Measurements from ENCODE around the gene LETMD1. TPM values are rescaled to one million over a fixed set of nuclear protein-coding genes. Genes with fewer than 3 reads are reported as not detected.

LETMD1 gene
- total and polyA plus RNA-seq, 2 of the 4 experiments (the other 2 are of a cell fraction), result 27.6 to 40.1 TPM

- no peaks in the 10 kb centered on the region for H3K9me3 ChIP-seq (ENCODE audit: control insufficient read depth, insufficient read depth, low read length)
- no peak overlapping the region for H4K91ac ChIP-seq (ENCODE audit: insufficient read depth, low read depth, low read length)
- in situ Hi-C loops (cut with MboI; ENCODE audit: low sequenced_read_pairs), result no loop called here
- H2BK5ac ChIP-seq (ENCODE audit: low read depth, low read length, poor library complexity, severe bottlenecking), result no peak overlapping the region
- POLR2A ChIA-PET (ENCODE audit: unreplicated experiment), result no interaction called here
- no peak overlapping the region for H3K56ac ChIP-seq (ENCODE audit: extremely low read depth, insufficient read depth, low read length)
- no peak overlapping the region for H2BK15ac ChIP-seq (ENCODE audit: low read depth, low read length)
- ATAC-seq (ENCODE audit: low read depth), result no peak
- no peak overlapping the region for H3K23ac ChIP-seq (ENCODE audit: low read depth, low read length)
- peak; percentile 33 for DNase-seq
- no peaks in the 10 kb centered on the region for H3K27me3 ChIP-seq (ENCODE audit: control insufficient read depth, insufficient read depth, low read length)
- no peak overlapping the region for H3K9ac ChIP-seq (ENCODE audit: low read depth, low read length)
- H2BK120ac ChIP-seq (ENCODE audit: low read depth, low read length), result no peak overlapping the region
- intact Hi-C loops (cut with micrococcal nuclease), result loop anchor here (2.0 to 10.0 kb wide), 2 partner anchors 203 to 263 kb away; partner anchors contain the start of gene ATF1
- H4K20me1 ChIP-seq (ENCODE audit: insufficient read depth, low read length), result no peaks in the 10 kb centered on the region; the same call in 1 of the 2 replicates
- peak overlapping the region; percentile 55 for H3K4me2 ChIP-seq (ENCODE audit: low read depth, low read length)
- CTCF ChIA-PET, result interaction anchor here (0.5 to 1.1 kb wide), 2 partner anchors 23 to 93 kb away, joined by 3 to 4 read pairs; no protein-coding TSS in a partner anchor
- no peak overlapping the region for H2BK20ac ChIP-seq (ENCODE audit: low read depth, low read length)
- H3K4me1 ChIP-seq (ENCODE audit: control insufficient read depth, insufficient read depth, low read length), result peaks cover 6% of the 10 kb centered on the region
- peak overlapping the region; percentile 46 for H2AFZ ChIP-seq (replicated peaks; ENCODE audit: low read length, poor library complexity)
- H3K27ac ChIP-seq (ENCODE audit: insufficient read depth, low read length), result no peak overlapping the region
- no peaks in the 10 kb centered on the region for H3K36me3 ChIP-seq (ENCODE audit: control insufficient read depth, insufficient read depth, low read length)
- H3K4ac ChIP-seq (ENCODE audit: low read depth, low read length), result no peak overlapping the region
- H3K18ac ChIP-seq (ENCODE audit: low read depth, low read length), result no peak overlapping the region
- dilution Hi-C loops (cut with HindIII; ENCODE audit: low sequenced_read_pairs, unreplicated experiment), result no loop called here
- 44% methylated on average over 3 of the region's 9 CpGs; no CpG with 5 or more reads in 1 of the 2 experiments for WGBS, 2 experiments (ENCODE audit: extremely low coverage in 2 of 2, insufficient read length in 1 of 2)
- H4K5ac ChIP-seq (ENCODE audit: low read depth, low read length), result peak overlapping the region; percentile 24; the same call in 1 of the 2 replicates
- no peak overlapping the region for H3K4me3 ChIP-seq (ENCODE audit: insufficient read depth, low read depth, low read length)
- no peak overlapping the region for H3K14ac ChIP-seq (replicated peaks; ENCODE audit: low read depth, low read length)
- no peak overlapping the region for H2AK5ac ChIP-seq (ENCODE audit: low read depth, low read length)
- 0 out of 2 replicates have a peak, but pooled peaks cover 2% of the 10 kb centered on the region for H3K9me1 ChIP-seq (ENCODE audit: insufficient read depth, low read length)
- H3K79me1 ChIP-seq (ENCODE audit: low read depth in 1 of 2, low read length in 2 of 2), result peaks cover 9 to 24% of the 10 kb centered on the region in 2 experiments
- no peak overlapping the region for H4K8ac ChIP-seq (ENCODE audit: low read depth in 2 of 2, low read length in 2 of 2)
- no TSS peak for BruUV-seq (replicated peaks)
- H2AK9ac ChIP-seq (replicated peaks; ENCODE audit: low read depth, low read length, poor library complexity), result no peak overlapping the region
- TF ChIP-seq, protein P1, sequence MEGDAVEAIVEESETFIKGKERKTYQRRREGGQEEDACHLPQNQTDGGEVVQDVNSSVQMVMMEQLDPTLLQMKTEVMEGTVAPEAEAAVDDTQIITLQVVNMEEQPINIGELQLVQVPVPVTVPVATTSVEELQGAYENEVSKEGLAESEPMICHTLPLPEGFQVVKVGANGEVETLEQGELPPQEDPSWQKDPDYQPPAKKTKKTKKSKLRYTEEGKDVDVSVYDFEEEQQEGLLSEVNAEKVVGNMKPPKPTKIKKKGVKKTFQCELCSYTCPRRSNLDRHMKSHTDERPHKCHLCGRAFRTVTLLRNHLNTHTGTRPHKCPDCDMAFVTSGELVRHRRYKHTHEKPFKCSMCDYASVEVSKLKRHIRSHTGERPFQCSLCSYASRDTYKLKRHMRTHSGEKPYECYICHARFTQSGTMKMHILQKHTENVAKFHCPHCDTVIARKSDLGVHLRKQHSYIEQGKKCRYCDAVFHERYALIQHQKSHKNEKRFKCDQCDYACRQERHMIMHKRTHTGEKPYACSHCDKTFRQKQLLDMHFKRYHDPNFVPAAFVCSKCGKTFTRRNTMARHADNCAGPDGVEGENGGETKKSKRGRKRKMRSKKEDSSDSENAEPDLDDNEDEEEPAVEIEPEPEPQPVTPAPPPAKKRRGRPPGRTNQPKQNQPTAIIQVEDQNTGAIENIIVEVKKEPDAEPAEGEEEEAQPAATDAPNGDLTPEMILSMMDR (conservative IDR thresholded peaks at IDR 0.05; ENCODE audit: low read depth, low read length), result peak; percentile 43
- no peak for TF ChIP-seq CHD1 (IDR thresholded peaks at IDR 0.05; ENCODE audit: low read depth, low read length)
- no peak for TF ChIP-seq RCOR1 (IDR thresholded peaks at IDR 0.05; ENCODE audit: insufficient replicate concordance, low read length)
- TF ChIP-seq MAFK (IDR thresholded peaks at IDR 0.05; ENCODE audit: low read depth, low read length), result no peak
- no peak for TF ChIP-seq MAZ (IDR thresholded peaks at IDR 0.05; ENCODE audit: borderline replicate concordance, low read depth, low read length)
- no peak for TF ChIP-seq MXI1 (IDR thresholded peaks at IDR 0.05; ENCODE audit: borderline replicate concordance, low read depth, low read length)
- no peak for TF ChIP-seq ELK1 (IDR thresholded peaks at IDR 0.05; ENCODE audit: borderline replicate concordance, low read depth, low read length)
- peak; percentile 39 for TF ChIP-seq RAD21 (IDR thresholded peaks at IDR 0.05; ENCODE audit: low read length)
- TF ChIP-seq BHLHE40 (IDR thresholded peaks at IDR 0.05; ENCODE audit: low read depth, low read length), result no peak
- no peak for TF ChIP-seq NFE2L2 (IDR thresholded peaks at IDR 0.05; ENCODE audit: low read depth, low read length)
- TF ChIP-seq USF2 (IDR thresholded peaks at IDR 0.05; ENCODE audit: low read depth, low read length), result no peak
- no peak for TF ChIP-seq RFX5 (IDR thresholded peaks at IDR 0.05; ENCODE audit: low read depth, low read length)
- TF ChIP-seq POLR2A (IDR thresholded peaks at IDR 0.05; ENCODE audit: low read depth, low read length), result no peak
- TF ChIP-seq SMC3 (IDR thresholded peaks at IDR 0.05; ENCODE audit: low read depth, low read length), result peak; percentile 28; the same call in 1 of the 2 replicates
- TF ChIP-seq CEBPB (IDR thresholded peaks at IDR 0.05; ENCODE audit: low read depth, low read length), result no peak
Measured at GRCh38 chr12:51028126-51028812, 19.9 kb upstream of the LETMD1 start.

Measured in IMR-90 (cell line).